SK-N-SH treated with all-trans-retinoic acid at 6 μM for 48 hours (cell line): ENCODE data around the gene CLEC20A.

Experiments
- ATAC-seq: fragments of 200-7000 bp; cut with Tn5 transposase; 3 replicates; pipeline ENCODE4 v1.9.1; 2020; ENCODE audit warnings: mild to moderate bottlenecking, moderate library complexity
- ARNTL ChIP-seq: fragments of 450-650 bp; formaldehyde crosslinking; IDR thresholded peaks from 2 replicates; pipeline ENCODE4 v1.5.0; 2020; ENCODE audit warnings: low read depth, mild to moderate bottlenecking, moderate library complexity, borderline replicate concordance
- BACH2 ChIP-seq: fragments of 250-450 bp; sonication (Bioruptor Pico); IDR thresholded peaks from 2 replicates; pipeline ENCODE4 v1.9.0; 2021; ENCODE audit warnings: mild to moderate bottlenecking, borderline replicate concordance
- CREB5 ChIP-seq: fragments of 250-450 bp; sonication (Bioruptor Pico); IDR thresholded peaks from 2 replicates; pipeline ENCODE4 v1.5.1; 2020; ENCODE audit warnings: low read depth, mild to moderate bottlenecking, moderate library complexity
- CSDC2 ChIP-seq: fragments of 250-450 bp; sonication (Bioruptor Pico); IDR thresholded peaks from 2 replicates; pipeline ENCODE4 v1.5.0; 2020; ENCODE audit warnings: mild to moderate bottlenecking, moderate library complexity
- ESRRG ChIP-seq: fragments of 250-450 bp; sonication (Bioruptor Pico); IDR thresholded peaks from 2 replicates; pipeline ENCODE4 v1.6.1; 2021; ENCODE audit warnings: mild to moderate bottlenecking
- GLIS3 ChIP-seq: fragments of 250-450 bp; sonication (Bioruptor Pico); IDR thresholded peaks from 2 replicates; pipeline ENCODE4 v1.5.0; 2020; ENCODE audit warnings: mild to moderate bottlenecking, moderate library complexity
- ISL1 ChIP-seq: fragments of 250-450 bp; sonication (Bioruptor Pico); IDR thresholded peaks from 2 replicates; pipeline ENCODE4 v2.1.2; 2022; ENCODE audit warnings: mild to moderate bottlenecking, moderate library complexity
- OSR1 ChIP-seq: fragments of 250-450 bp; sonication (Bioruptor Pico); IDR thresholded peaks from 2 replicates; pipeline ENCODE4 v1.8.0; 2022; ENCODE audit warnings: moderate library complexity, mild to moderate bottlenecking, inconsistent platforms
- PATZ1 ChIP-seq: fragments of 250-450 bp; sonication (Bioruptor Pico); IDR thresholded peaks from 2 replicates; pipeline ENCODE4 v1.8.0; 2020; ENCODE audit warnings: mild to moderate bottlenecking, moderate library complexity, borderline replicate concordance
- SNAI2 ChIP-seq: fragments of 250-450 bp; sonication (Bioruptor Pico); IDR thresholded peaks from 2 replicates; pipeline ENCODE4 v1.5.0; 2020; ENCODE audit warnings: mild to moderate bottlenecking, moderate library complexity
- TCF4 ChIP-seq: fragments of 250-450 bp; sonication (Bioruptor Pico); IDR thresholded peaks from 2 replicates; pipeline ENCODE4 v1.8.0; 2021; ENCODE audit warnings: mild to moderate bottlenecking, moderate library complexity, borderline replicate concordance
- TOX ChIP-seq: fragments of 250-450 bp; sonication (Bioruptor Pico); IDR thresholded peaks from 2 replicates; pipeline ENCODE4 v1.8.0; 2021; ENCODE audit warnings: mild to moderate bottlenecking, moderate library complexity, borderline replicate concordance
- ZC3H10 ChIP-seq: fragments of 250-450 bp; sonication (Bioruptor Pico); IDR thresholded peaks from 2 replicates; pipeline ENCODE4 v1.5.1; 2021; ENCODE audit warnings: mild to moderate bottlenecking, moderate library complexity
- ZFP3 ChIP-seq: fragments of 250-450 bp; sonication (Bioruptor Pico); IDR thresholded peaks from 2 replicates; pipeline ENCODE4 v1.5.0; 2020; ENCODE audit warnings: mild to moderate bottlenecking, moderate library complexity
- ZFP30 ChIP-seq: fragments of 450-650 bp; formaldehyde crosslinking; IDR thresholded peaks from 2 replicates; pipeline ENCODE4 v1.5.0; 2022; ENCODE audit warnings: mild to moderate bottlenecking, moderate library complexity
- ZNF70 ChIP-seq: fragments of 450-650 bp; formaldehyde crosslinking; IDR thresholded peaks from 2 replicates; pipeline ENCODE4 v1.5.0; 2020; ENCODE audit warnings: mild to moderate bottlenecking, moderate library complexity
- ZNF8 ChIP-seq: fragments of 450-650 bp; formaldehyde crosslinking; IDR thresholded peaks from 2 replicates; pipeline ENCODE4 v1.5.0; 2020; ENCODE audit warnings: mild to moderate bottlenecking, moderate library complexity
- TF ChIP-seq, protein P1 (sequence below): fragments of 250-450 bp; sonication (Bioruptor Pico); IDR thresholded peaks from 2 replicates; pipeline ENCODE4 v1.8.0; 2021; ENCODE audit warnings: low read depth, mild to moderate bottlenecking, moderate library complexity, borderline replicate concordance
- TF ChIP-seq, protein P2 (sequence below): fragments of 250-450 bp; sonication (Bioruptor Pico); IDR thresholded peaks from 2 replicates; pipeline ENCODE4 v1.5.0; 2020; ENCODE audit warnings: mild to moderate bottlenecking, moderate library complexity
- TF ChIP-seq, protein P3 (sequence below): fragments of 250-450 bp; sonication (Bioruptor Pico); IDR thresholded peaks from 2 replicates; pipeline ENCODE4 v1.5.1; 2021; ENCODE audit warnings: mild to moderate bottlenecking, moderate library complexity

The CLEC20A gene

DNA sequence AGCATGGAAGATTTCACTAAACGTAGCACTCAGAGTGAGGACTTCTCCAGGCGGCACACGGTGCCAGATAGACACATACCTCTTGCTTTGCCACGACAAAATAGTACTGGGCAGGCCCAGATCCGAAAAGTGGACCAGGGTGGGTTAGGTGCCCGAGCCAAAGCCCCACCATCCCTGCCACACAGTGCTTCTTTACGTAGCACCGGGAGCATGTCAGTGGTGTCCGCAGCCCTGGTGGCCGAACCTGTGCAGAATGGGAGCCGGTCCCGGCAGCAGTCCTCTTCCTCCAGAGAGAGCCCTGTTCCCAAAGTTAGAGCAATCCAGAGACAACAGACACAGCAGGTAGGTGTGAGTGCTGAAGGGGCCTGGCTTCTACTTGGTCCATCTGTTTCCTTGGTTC is 38.6 kb downstream of the CLEC20A start (continued):
- no peak for TF ChIP-seq BACH2 (CRISPR knock-in tag)
- TF ChIP-seq, protein P1, sequence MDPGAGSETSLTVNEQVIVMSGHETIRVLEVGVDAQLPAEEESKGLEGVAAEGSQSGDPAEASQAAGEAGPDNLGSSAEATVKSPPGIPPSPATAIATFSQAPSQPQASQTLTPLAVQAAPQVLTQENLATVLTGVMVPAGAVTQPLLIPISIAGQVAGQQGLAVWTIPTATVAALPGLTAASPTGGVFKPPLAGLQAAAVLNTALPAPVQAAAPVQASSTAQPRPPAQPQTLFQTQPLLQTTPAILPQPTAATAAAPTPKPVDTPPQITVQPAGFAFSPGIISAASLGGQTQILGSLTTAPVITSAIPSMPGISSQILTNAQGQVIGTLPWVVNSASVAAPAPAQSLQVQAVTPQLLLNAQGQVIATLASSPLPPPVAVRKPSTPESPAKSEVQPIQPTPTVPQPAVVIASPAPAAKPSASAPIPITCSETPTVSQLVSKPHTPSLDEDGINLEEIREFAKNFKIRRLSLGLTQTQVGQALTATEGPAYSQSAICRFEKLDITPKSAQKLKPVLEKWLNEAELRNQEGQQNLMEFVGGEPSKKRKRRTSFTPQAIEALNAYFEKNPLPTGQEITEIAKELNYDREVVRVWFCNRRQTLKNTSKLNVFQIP (CRISPR knock-in tag), result no peak
- TF ChIP-seq TOX (CRISPR knock-in tag), result no peak
- TF ChIP-seq SNAI2 (CRISPR knock-in tag), result no peak
- no peak for TF ChIP-seq ESRRG (CRISPR knock-in tag)
- no peak for TF ChIP-seq ZNF70 (CRISPR knock-in tag)
- TF ChIP-seq, protein P2, sequence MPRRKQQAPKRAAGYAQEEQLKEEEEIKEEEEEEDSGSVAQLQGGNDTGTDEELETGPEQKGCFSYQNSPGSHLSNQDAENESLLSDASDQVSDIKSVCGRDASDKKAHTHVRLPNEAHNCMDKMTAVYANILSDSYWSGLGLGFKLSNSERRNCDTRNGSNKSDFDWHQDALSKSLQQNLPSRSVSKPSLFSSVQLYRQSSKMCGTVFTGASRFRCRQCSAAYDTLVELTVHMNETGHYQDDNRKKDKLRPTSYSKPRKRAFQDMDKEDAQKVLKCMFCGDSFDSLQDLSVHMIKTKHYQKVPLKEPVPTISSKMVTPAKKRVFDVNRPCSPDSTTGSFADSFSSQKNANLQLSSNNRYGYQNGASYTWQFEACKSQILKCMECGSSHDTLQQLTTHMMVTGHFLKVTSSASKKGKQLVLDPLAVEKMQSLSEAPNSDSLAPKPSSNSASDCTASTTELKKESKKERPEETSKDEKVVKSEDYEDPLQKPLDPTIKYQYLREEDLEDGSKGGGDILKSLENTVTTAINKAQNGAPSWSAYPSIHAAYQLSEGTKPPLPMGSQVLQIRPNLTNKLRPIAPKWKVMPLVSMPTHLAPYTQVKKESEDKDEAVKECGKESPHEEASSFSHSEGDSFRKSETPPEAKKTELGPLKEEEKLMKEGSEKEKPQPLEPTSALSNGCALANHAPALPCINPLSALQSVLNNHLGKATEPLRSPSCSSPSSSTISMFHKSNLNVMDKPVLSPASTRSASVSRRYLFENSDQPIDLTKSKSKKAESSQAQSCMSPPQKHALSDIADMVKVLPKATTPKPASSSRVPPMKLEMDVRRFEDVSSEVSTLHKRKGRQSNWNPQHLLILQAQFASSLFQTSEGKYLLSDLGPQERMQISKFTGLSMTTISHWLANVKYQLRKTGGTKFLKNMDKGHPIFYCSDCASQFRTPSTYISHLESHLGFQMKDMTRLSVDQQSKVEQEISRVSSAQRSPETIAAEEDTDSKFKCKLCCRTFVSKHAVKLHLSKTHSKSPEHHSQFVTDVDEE, result no peak

DNA sequence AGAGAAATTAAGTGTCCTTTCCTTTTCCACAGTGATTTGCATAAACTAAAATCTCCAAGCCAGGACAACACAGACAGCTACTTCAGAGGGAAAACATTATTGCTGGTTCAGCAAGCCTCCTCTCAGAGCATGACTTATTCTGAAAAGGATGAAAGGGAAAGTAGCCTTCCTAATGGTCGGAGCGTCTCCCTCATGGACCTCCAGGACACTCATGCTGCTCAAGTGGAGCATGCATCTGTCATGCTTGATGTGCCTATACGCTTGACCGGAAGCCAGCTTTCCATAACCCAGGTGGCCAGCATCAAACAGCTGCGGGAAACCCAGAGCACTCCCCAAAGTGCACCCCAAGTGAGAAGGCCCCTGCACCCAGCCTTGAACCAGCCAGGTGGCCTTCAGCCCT is 39.1 kb downstream of the CLEC20A start:
- TF ChIP-seq ESRRG (CRISPR knock-in tag) (no peak), GLIS3 (no peak), PATZ1 (no peak), OSR1 (CRISPR knock-in tag) (no peak), ZFP3 (CRISPR knock-in tag) (no peak), ISL1 (CRISPR knock-in tag) (no peak), CSDC2 (CRISPR knock-in tag) (no peak), ZC3H10 (CRISPR knock-in tag) (no peak), ARNTL (CRISPR knock-in tag) (no peak)
- TF ChIP-seq, protein P3, sequence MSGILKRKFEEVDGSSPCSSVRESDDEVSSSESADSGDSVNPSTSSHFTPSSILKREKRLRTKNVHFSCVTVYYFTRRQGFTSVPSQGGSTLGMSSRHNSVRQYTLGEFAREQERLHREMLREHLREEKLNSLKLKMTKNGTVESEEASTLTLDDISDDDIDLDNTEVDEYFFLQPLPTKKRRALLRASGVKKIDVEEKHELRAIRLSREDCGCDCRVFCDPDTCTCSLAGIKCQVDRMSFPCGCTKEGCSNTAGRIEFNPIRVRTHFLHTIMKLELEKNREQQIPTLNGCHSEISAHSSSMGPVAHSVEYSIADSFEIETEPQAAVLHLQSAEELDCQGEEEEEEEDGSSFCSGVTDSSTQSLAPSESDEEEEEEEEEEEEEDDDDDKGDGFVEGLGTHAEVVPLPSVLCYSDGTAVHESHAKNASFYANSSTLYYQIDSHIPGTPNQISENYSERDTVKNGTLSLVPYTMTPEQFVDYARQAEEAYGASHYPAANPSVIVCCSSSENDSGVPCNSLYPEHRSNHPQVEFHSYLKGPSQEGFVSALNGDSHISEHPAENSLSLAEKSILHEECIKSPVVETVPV (CRISPR knock-in tag), result no peak
- TF ChIP-seq, all 23 proteins: peak for 0
- no peak for ATAC-seq

- ATAC-seq, result no peak
- TF ChIP-seq, protein P1 (CRISPR knock-in tag), result no peak
- TF ChIP-seq CREB5 (CRISPR knock-in tag), result no peak
- TF ChIP-seq BACH2 (CRISPR knock-in tag), result no peak
- TF ChIP-seq ZNF8, result no peak
- no peak for TF ChIP-seq ZC3H10 (CRISPR knock-in tag)
- TF ChIP-seq PATZ1, result no peak
- TF ChIP-seq TCF4 (CRISPR knock-in tag), result no peak
- no peak for TF ChIP-seq ZFP30 (CRISPR knock-in tag)
These were observed 40.3 kb downstream of the CLEC20A start for GRCh38 chr1:178456472-178456871.
